Cardiac muscle cell (in vitro differentiated cells and primary cell): ENCODE results near the gene TASL. TPM values are rescaled to one million over a fixed set of nuclear protein-coding genes. Genes with fewer than 3 reads are reported as not detected.
A peak's percentile ranks its signal among the peaks of the same experiment; 100 is the strongest.

Experiments
- DNase-seq, 2 donors: peaks; one replicate each; pipeline versions ENCODE4 v3.0.0 to v3.0.0-alpha.2; 2010 to 2017; ENCODE audit warnings: low read depth in 1 of 2, low spot score in 1 of 2
- H3K27ac ChIP-seq: fragments of 200-600 bp; sonication (generic); 2 replicates; pipeline ENCODE4 v1.5.1; 2016
- H3K27me3 ChIP-seq: fragments of 200-600 bp; sonication (generic); 2 replicates; pipeline ENCODE4 v1.6.0; 2016; ENCODE audit warnings: control low read depth
- H3K36me3 ChIP-seq: fragments of 200-600 bp; sonication (generic); 2 replicates; pipeline ENCODE4 v1.5.1; 2016; ENCODE audit warnings: control low read depth
- H3K4me1 ChIP-seq: fragments of 200-600 bp; sonication (generic); 2 replicates; pipeline ENCODE4 v1.8.1; 2017; ENCODE audit warnings: low read depth, mild to moderate bottlenecking, mixed run types
- H3K4me3 ChIP-seq: fragments of 200-600 bp; sonication (generic); 2 replicates; pipeline ENCODE4 v1.5.1; 2016; ENCODE audit warnings: mild to moderate bottlenecking
- H3K9me3 ChIP-seq: fragments of 200-600 bp; sonication (generic); 2 replicates; pipeline ENCODE4 v1.5.1; 2017; ENCODE audit warnings: low read depth, mild to moderate bottlenecking, control low read depth
- polyA plus RNA-seq: library from polyadenylated mRNA; unstranded; fragments of >200 nt; fragmentation: Nextera tagmentation; extraction: Ambion mirVana; gene quantifications from 2 replicates; pipeline ENCODE4 v1.2.1, GENCODE V29; 2016
- total RNA-seq: library from RNA; depleted of rRNA; stranded (reverse); fragments of >200 nt; gene quantifications from 2 replicates; pipeline ENCODE4 v1.2.3, GENCODE V29; 2016
- TF ChIP-seq, protein P1 (sequence below): IDR thresholded peaks from 2 replicates; pipeline ENCODE4 v1.5.1; 2012; ENCODE audit warnings: low read depth, mild to moderate bottlenecking, low read length

The TASL gene
- total and polyA plus RNA-seq, 2 experiments from 2014 or later: not detected

DNA sequence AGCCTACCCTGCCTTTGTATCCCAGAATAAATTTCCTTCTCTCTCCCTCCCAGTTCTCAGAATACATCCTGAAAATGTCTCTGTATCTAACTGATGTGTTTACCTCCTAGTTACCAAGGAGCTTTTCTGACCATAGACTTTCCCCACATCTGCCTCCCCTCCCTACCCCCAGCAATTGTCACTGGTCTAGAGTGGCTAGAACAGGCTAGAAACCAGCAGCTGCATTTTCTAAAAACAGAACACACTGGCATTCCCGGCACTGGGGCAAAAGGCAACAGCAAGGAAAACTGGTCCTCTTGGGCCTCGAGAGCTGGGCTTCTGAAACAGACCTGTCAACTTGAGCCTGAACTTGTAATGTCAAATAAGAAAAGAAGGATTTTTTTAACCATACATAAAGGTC is 16.4 kb downstream of the TASL start:
- TF ChIP-seq, protein P1, sequence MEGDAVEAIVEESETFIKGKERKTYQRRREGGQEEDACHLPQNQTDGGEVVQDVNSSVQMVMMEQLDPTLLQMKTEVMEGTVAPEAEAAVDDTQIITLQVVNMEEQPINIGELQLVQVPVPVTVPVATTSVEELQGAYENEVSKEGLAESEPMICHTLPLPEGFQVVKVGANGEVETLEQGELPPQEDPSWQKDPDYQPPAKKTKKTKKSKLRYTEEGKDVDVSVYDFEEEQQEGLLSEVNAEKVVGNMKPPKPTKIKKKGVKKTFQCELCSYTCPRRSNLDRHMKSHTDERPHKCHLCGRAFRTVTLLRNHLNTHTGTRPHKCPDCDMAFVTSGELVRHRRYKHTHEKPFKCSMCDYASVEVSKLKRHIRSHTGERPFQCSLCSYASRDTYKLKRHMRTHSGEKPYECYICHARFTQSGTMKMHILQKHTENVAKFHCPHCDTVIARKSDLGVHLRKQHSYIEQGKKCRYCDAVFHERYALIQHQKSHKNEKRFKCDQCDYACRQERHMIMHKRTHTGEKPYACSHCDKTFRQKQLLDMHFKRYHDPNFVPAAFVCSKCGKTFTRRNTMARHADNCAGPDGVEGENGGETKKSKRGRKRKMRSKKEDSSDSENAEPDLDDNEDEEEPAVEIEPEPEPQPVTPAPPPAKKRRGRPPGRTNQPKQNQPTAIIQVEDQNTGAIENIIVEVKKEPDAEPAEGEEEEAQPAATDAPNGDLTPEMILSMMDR: no peak
- Histone ChIP-seq H3K4me1 (peaks cover 6% of the 10 kb centered on the region), H3K27me3 (no peaks in the 10 kb centered on the region), H3K36me3 (no peaks in the 10 kb centered on the region), H3K9me3 (no peaks in the 10 kb centered on the region), H3K4me3 (no peak overlapping the region), H3K27ac (no peak overlapping the region)
- DNase-seq: peak; percentile 2 to 50

DNA sequence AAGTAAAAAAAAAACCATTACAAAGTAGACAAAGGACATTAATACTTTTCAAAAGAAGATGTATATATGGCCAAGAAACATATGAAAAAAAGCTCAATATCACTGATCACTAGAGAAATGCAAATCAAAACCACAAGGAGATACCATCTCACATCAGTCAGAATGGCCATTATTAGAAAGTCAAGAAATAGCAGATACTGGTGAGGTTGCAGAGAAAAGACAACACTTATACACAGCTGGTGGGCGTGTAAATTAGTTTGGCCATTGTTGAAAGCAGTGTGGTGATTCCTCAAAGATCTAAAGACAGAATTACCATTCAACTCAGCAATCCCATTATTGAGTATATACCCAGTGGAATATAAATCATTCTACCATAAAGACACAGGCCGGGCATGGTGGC is 39.3 kb downstream of the TASL start:
- H3K4me1 ChIP-seq: no peaks in the 10 kb centered on the region
- TF ChIP-seq, protein P1: no peak
- no peaks in the 10 kb centered on the region for H3K36me3 ChIP-seq
- H3K27ac ChIP-seq: no peak overlapping the region
- no peaks in the 10 kb centered on the region for H3K9me3 ChIP-seq
- no peak for DNase-seq
- no peak overlapping the region for H3K4me3 ChIP-seq
- H3K27me3 ChIP-seq: no peaks in the 10 kb centered on the region

DNA sequence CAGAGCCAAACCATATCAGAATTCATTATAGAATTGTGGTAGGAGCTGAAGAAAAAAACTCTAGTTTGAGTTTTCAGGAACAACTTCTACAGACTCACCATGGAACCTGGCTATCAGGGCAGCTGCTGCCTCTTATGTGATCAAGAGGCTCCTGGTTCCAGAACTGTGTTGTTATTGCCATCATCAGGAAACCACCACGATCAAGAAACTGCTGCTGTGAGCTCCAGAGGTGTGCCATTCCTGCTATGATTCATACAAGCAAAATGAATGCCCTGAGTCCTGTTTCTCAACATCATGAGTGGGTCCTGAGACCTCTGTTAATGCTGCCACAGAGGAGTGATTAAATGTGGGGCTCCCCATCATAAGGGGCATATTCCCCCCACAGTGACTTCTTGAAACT is 43.7 kb downstream of the TASL start:
- Histone ChIP-seq H3K9me3 (no peaks in the 10 kb centered on the region), H3K36me3 (no peaks in the 10 kb centered on the region), H3K4me1 (no peaks in the 10 kb centered on the region), H3K4me3 (no peak overlapping the region), H3K27ac (no peak overlapping the region), H3K27me3 (no peaks in the 10 kb centered on the region)
- TF ChIP-seq, protein P1: no peak
- DNase-seq: no peak

DNA sequence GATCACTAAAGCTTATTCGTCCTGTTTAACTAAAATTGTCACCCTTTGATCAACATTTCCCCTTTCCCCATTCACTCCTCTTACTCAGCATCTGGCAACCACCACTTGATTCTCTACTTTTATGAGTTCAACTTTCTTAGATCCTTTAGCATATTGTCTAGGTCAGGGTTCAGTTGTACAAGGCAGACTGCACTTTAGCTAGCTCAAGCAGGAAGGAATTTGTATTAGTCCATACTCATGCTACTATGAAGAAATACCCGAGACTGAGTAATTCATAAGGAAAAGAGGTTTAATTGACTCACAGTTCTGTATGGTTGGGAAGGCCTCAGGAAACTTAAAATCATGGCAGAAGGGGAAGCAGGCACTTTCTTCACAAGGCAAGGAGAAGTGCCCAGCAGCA is 44.3 kb downstream of the TASL start:
- Histone ChIP-seq H3K4me3 (no peak overlapping the region), H3K36me3 (no peaks in the 10 kb centered on the region), H3K9me3 (no peaks in the 10 kb centered on the region), H3K27ac (no peak overlapping the region), H3K4me1 (no peaks in the 10 kb centered on the region), H3K27me3 (no peaks in the 10 kb centered on the region)
- TF ChIP-seq, protein P1: no peak
- DNase-seq: peak in 1 of 2 donors; percentile 46

DNA sequence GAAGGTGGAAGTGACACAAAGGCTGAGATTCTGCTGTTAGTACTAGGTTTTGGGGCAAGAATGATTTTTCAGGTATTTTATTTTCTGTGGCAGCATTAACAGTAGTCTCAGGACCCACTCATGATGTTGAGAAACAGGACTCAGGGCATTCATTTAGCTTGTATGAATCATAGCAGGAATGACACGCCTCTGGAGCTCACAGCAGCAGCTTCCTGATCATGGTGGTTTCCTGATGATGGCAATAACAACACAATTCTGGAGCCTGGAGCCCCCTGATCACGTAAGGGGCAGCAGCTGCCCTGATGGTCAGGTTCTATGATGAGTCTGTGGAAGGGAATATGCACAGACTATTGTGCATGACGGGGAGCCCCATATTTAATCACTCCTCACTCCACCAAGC is 47.0 kb downstream of the TASL start:
- no peak overlapping the region for H3K27ac ChIP-seq
- no peaks in the 10 kb centered on the region for H3K36me3 ChIP-seq
- no peaks in the 10 kb centered on the region for H3K9me3 ChIP-seq
- no peaks in the 10 kb centered on the region for H3K27me3 ChIP-seq
- TF ChIP-seq, protein P1: no peak
- DNase-seq: peak in 1 of 2 donors; percentile 43
- H3K4me3 ChIP-seq: no peak overlapping the region
- H3K4me1 ChIP-seq: no peaks in the 10 kb centered on the region

DNA sequence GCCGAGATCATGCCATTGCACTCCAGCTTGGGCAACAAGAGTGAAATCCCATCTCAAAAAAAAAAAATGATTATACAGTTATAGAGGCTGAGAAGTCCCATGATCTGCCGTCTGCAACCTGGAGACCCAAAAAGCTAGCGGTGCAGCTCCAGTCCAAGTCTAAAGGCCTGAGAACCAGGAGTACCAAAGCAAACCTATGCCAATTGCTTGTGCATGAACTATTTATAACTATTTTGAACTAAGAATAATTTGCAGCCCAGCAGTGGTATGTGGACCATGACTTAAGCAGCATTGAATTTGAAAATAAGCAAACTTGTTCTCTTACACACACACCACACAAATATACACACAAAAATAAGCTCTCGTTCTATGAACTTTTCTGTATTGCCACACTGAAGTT is 51.8 kb downstream of the TASL start:
- Histone ChIP-seq H3K9me3 (no peaks in the 10 kb centered on the region), H3K36me3 (no peaks in the 10 kb centered on the region), H3K27me3 (no peaks in the 10 kb centered on the region), H3K4me3 (no peak overlapping the region), H3K4me1 (no peaks in the 10 kb centered on the region), H3K27ac (no peak overlapping the region)
- TF ChIP-seq, protein P1: no peak
- no peak for DNase-seq
